Amygdala (tissue), 56 donors: ENCODE data around the gene RNF224.

Experiments used
- DNase-seq, 56 donors: peaks; one replicate each; lab custom pipeline; 2025; lab: John Stamatoyannopoulos, UW

Gene RNF224

DNA sequence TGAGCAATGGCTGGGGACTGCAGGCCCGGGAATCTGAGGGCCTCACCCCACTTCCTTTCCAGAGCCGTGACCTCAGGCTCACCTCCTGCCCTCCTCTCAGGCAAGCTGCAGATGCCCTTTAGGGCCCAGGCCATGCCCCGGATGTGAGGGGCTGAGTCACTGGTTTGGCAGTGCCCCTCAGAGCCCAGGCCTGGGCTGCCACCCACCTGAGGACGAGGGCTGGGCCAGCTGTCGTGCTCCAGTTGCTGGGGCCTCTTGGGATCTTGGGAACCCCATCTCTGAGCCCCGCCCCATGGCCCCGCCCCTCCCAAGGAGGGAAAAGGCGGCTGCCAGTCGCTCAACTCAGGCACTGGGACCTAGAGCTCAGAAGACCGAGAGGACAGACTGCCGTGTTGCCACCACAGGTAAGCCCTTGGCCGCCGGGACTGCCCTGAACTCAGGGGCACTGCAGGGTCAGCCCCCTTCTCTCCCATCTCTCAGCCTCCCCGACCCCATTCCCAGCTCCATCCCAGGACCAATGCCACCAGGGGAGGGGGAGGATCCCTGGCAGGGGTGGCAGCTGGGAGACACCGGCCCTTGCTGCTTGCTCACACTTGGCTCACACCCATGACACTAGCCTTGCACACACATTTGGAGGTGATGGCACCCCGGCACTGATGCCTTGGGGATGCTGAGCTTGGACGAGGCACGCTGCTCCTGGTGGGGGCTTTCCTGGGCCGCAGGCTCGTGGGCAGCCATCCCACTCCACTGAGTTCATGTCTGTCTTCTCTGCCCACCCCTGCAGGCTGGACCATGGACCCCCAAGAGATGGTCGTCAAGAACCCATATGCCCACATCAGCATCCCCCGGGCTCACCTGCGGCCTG is 2.2 kb upstream of the RNF224 start, which contains the start of gene CYSRT1:
Gene CYSRT1, plus strand, starts transcription at position 345 of the 865 bp plus-strand sequence. Its CDS starts 448 bp downstream, at position 793.
- DNase-seq: no peak

DNA sequence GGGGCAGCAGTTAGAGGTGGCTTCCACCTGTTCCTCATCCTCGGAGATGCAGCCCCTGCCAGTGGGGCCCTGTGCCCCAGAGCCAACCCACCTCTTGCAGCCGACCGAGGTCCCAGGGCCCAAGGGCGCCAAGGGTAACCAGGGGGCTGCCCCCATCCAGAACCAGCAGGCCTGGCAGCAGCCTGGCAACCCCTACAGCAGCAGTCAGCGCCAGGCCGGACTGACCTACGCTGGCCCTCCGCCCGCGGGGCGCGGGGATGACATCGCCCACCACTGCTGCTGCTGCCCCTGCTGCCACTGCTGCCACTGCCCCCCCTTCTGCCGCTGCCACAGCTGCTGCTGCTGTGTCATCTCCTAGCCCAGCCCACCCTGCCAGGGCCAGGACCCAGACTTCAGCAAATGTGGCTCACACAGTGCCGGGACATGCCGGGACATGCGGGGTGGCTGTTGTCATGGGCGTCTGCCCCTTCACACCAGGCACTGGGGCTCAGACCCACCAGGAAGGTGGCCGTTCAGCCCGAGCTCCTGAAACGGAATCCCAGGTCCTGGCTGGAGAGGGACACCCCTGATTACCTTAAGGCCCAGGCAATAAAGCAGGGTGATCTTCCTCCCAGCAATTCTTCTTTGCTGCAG is 1.5 kb upstream of the RNF224 start:
- no peak for DNase-seq

- DNase-seq: no peak
Measured at GRCh38 chr9:137226338-137227053, 806 bp upstream of the RNF224 start.

GRCh38 chr9:137227853-137228505 is 677 bp downstream of the RNF224 start:
- no peak for DNase-seq

DNA sequence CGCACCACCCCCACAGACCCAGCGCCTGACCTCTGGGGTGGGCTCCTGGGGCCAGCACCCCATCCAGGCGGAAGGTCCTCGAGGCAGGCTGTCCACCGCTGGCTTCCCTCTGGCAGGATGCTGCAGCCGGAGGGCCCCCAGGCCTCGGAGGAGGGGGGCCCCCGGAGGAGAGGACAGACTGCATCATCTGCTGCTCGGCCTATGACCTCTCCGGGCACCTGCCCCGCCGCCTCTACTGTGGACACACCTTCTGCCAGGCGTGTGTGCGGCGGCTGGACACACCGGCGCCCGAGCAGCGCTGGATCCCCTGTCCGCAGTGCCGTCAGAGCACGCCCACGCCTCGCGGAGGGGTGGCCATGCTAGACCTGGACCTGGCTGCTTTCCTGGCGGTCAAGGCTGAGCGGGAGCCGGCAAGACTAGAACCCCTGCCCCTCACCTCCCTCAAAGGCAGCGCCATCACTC is 1.2 kb downstream of the RNF224 start:
- no peak for DNase-seq

DNA sequence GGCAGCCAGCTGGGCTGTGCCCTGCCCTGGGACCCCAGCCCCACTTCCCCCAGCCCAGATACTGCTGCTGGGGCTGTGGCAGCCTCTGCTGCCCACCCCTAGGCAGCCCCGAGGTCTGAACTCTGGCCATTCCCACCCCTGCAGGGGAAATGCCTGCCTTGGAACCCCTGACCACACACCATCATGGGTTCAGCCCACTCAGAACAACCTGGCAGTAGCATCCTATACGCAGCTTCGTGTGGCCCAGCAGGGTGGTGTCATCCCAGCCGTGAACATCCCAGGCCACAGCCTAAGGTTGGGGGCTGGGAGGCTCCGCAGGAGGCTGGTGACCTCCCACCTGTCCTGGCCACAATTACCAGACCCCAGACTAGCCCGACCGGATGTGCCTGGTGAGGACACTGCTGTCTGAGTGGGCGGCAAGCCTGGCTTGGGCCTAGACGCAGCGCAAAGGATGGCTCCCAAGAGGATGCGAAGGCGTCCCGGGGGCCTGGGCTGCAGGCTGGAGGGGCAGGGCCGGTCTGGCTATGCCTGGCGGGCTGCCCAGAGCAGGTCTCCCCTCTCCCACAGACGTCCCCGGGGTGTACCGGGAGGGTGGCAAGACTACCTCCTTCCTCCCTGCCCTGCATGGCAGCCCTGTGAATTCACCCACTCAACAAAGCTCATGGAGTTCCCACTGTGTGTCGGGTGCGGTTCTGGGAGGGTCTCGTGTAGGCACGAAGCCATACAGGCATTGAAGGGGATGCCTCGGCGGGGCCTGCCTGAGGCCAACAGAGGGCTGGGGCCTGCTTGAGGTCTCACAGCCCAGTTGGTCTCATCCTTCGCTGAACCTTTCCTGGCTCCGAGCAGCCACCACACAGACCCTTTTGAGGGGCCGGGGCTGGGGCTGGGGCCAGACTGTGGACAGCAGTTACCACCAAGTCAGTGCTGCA is 1.9 kb downstream of the RNF224 start:
- DNase-seq: no peak

GRCh38 chr9:137229903-137230704 is 2.8 kb downstream of the RNF224 start:
- no peak for DNase-seq

GRCh38 chr9:137230705-137231371 is 3.5 kb downstream of the RNF224 start, which contains the start of gene SLC34A3:
SLC34A3 (plus strand) TSS chr9:137230901; CDS start chr9:137231703, 802 bp downstream.
- no peak for DNase-seq

- DNase-seq: no peak
Measured at GRCh38 chr9:137231372-137232039, 4.2 kb downstream of the RNF224 start.

DNA sequence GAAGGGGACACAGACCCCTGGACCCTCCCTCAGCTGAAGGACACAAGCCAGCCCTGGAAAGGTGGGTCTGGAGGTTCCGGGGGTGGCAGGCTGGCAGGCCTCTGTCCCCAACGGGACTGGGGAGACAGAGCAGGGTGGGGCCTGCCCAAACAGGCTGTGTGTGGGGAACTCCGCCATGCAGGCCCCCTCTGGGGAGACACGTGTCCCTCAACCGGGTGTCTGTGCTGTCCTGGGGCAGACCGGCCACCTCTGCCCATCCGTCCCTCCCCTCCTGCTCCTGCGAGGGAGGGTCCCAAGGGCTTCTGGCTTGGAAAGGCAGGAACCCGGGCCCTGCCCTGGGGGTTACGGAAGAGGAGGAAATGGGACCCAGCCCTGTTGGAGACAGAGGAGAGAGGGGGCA is 4.8 kb downstream of the RNF224 start:
- no peak for DNase-seq

- DNase-seq: no peak
Measured at GRCh38 chr9:137232510-137232909, 5.2 kb downstream of the RNF224 start.

DNA sequence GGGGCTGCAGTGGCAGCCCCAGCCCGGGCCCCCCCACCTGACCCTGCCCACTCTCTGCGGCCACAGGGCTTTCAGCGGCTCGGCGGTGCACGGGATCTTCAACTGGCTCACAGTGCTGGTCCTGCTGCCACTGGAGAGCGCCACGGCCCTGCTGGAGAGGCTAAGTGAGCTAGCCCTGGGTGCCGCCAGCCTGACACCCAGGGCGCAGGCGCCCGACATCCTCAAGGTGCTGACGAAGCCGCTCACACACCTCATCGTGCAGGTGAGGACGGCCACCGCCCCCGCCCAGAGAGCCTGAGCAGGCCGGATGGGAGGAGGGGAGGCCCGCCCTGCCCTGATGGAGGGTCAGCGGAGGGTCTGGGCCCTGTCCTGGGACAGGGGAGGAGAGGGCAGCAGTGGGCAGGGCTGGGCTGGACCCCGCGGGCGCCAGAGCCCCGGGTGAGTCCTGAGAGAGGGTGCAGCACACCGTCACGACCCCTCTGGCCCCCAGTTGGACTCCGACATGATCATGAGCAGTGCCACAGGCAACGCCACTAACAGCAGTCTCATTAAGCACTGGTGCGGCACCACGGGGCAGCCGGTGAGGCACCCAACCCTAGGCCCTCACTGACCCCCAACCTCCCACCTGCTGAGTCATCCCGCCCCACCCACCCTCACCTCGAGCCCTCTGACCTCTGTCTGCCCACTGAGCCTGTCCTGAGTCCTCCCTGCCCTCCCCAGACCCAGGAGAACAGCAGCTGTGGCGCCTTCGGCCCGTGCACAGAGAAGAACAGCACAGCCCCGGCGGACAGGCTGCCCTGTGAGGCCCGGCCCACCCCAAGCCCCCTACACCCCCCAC is 6.1 kb downstream of the RNF224 start:
- no peak for DNase-seq

- DNase-seq: no peak
Measured at GRCh38 chr9:137234055-137234697, 6.9 kb downstream of the RNF224 start.

- no peak for DNase-seq
Measured at GRCh38 chr9:137234758-137235423, 7.6 kb downstream of the RNF224 start.
